ENCODE data around the gene MAPK13. TPM values are rescaled to one million over a fixed set of nuclear protein-coding genes. Genes with fewer than 3 reads are reported as not detected.

MAPK13 gene
- polyA plus RNA-seq, 1 donor from 2014 or later: 1.8 TPM

- no peaks in the 10 kb centered on the region for H3F3A ChIP-seq (ENCODE audit: insufficient read depth, low read length, poor library complexity, severe bottlenecking)
- H3K4me2 ChIP-seq (ENCODE audit: low read length): no peak overlapping the region
- H3K9me3 ChIP-seq (ENCODE audit: low read length): peaks cover 5% of the 10 kb centered on the region
- TF ChIP-seq POLR2AphosphoS5 (IDR thresholded peaks at IDR 0.05) (no peak), TAF1 (IDR thresholded peaks at IDR 0.05; ENCODE audit: low read depth) (no peak), EZH2 (IDR thresholded peaks at IDR 0.05; ENCODE audit: borderline replicate concordance, insufficient read depth, low read length, poor library complexity, severe bottlenecking) (no peak), REST (IDR thresholded peaks at IDR 0.05; ENCODE audit: borderline replicate concordance) (no peak), MXI1 (conservative IDR thresholded peaks at IDR 0.05; ENCODE audit: poor library complexity, severe bottlenecking) (no peak), CTCF (IDR thresholded peaks at IDR 0.05; ENCODE audit: poor library complexity, severe bottlenecking) (no peak), SMC3 (conservative IDR thresholded peaks at IDR 0.05; ENCODE audit: poor library complexity) (no peak), EP300 (conservative IDR thresholded peaks at IDR 0.05; ENCODE audit: poor library complexity, severe bottlenecking) (no peak), RAD21 (conservative IDR thresholded peaks at IDR 0.05) (no peak)
- no peaks in the 10 kb centered on the region for H3K27me3 ChIP-seq (ENCODE audit: insufficient read depth, low read depth, low read length)
- H3K9ac ChIP-seq (ENCODE audit: low read length): no peak overlapping the region
- H4K20me1 ChIP-seq (ENCODE audit: insufficient read depth): no peaks in the 10 kb centered on the region
- no peaks in the 10 kb centered on the region for H3K79me2 ChIP-seq (replicated peaks; ENCODE audit: insufficient read depth, low read length)
- no peaks in the 10 kb centered on the region for H3K36me3 ChIP-seq (ENCODE audit: insufficient read depth, low read length)
- H2AFZ ChIP-seq (ENCODE audit: low read depth, low read length): no peak overlapping the region
- H3K27ac ChIP-seq (ENCODE audit: low read length): no peak overlapping the region
- no peak overlapping the region for H3K4me3 ChIP-seq (ENCODE audit: low read length)
- H3K9me2 ChIP-seq (ENCODE audit: insufficient read depth, low read length): no peaks in the 10 kb centered on the region
Observed at GRCh38 chr6:36177166-36177565, 46.9 kb downstream of the MAPK13 start.

GRCh38 chr6:36178544-36178943, 48.2 kb downstream of the MAPK13 start:
- Histone ChIP-seq H2AFZ (ENCODE audit: low read depth, low read length) (no peak overlapping the region), H3K9ac (ENCODE audit: low read length) (no peak overlapping the region), H4K20me1 (ENCODE audit: insufficient read depth) (no peaks in the 10 kb centered on the region), H3K36me3 (ENCODE audit: insufficient read depth, low read length) (no peaks in the 10 kb centered on the region), H3K27me3 (ENCODE audit: insufficient read depth, low read depth, low read length) (no peaks in the 10 kb centered on the region), H3F3A (ENCODE audit: insufficient read depth, low read length, poor library complexity, severe bottlenecking) (no peaks in the 10 kb centered on the region), H3K27ac (ENCODE audit: low read length) (no peak overlapping the region), H3K4me3 (ENCODE audit: low read length) (no peak overlapping the region), H3K9me2 (ENCODE audit: insufficient read depth, low read length) (no peaks in the 10 kb centered on the region), H3K79me2 (replicated peaks; ENCODE audit: insufficient read depth, low read length) (no peaks in the 10 kb centered on the region), H3K4me2 (ENCODE audit: low read length) (no peak overlapping the region), H3K9me3 (ENCODE audit: low read length) (peaks cover 5% of the 10 kb centered on the region)
- TF ChIP-seq MXI1 (conservative IDR thresholded peaks at IDR 0.05; ENCODE audit: poor library complexity, severe bottlenecking) (no peak), TAF1 (IDR thresholded peaks at IDR 0.05; ENCODE audit: low read depth) (no peak), CTCF (IDR thresholded peaks at IDR 0.05; ENCODE audit: poor library complexity, severe bottlenecking) (no peak), POLR2AphosphoS5 (IDR thresholded peaks at IDR 0.05) (no peak), EP300 (conservative IDR thresholded peaks at IDR 0.05; ENCODE audit: poor library complexity, severe bottlenecking) (no peak), EZH2 (IDR thresholded peaks at IDR 0.05; ENCODE audit: borderline replicate concordance, insufficient read depth, low read length, poor library complexity, severe bottlenecking) (no peak), REST (IDR thresholded peaks at IDR 0.05; ENCODE audit: borderline replicate concordance) (no peak), RAD21 (conservative IDR thresholded peaks at IDR 0.05) (no peak), SMC3 (conservative IDR thresholded peaks at IDR 0.05; ENCODE audit: poor library complexity) (no peak)
